A204.1 (cell line): ENCODE data around the gene RPLP1.

Source experiments
- FAIRE-seq: peaks from 2 replicates; lab custom pipeline; 2012; peaks lifted over from hg19 to GRCh38; lab: Jason Lieb, UNC

Gene RPLP1

DNA sequence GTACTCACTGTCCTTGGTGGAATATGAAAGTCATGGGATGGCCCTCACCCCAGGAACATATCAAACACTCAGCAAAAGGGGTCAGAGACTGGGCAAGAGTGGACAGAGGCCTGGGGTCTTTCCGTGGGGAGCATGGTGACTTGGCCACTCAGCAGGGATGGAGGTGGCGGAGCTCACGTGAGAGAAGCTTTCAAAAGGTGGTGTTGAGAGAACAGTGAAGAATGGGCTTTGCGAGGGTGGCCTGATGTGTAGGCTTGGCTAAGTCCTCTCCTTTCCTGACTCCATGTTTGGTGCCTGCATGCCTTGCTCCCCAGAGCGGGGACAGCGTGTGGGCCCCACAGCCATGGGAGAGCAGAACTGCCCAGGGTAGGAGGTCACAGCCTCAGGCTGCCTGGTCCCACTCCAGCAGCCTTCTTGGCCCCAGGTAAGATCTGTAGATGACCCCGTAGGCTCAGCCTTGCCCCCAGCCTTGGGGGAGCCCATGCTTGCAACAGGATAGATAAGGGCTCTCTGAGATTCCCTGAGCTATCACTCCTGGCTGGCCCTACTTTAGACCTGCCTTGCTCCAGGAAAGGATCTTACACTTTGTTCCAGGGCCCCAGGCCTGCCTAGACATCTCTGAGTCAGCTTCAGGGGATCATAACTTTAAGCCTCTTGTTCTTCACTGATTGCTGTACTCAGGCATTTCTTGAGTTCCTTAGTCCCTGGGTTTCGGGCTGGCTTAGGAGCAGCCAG is 17.0 kb downstream of the RPLP1 start:
- FAIRE-seq, result no peak

DNA sequence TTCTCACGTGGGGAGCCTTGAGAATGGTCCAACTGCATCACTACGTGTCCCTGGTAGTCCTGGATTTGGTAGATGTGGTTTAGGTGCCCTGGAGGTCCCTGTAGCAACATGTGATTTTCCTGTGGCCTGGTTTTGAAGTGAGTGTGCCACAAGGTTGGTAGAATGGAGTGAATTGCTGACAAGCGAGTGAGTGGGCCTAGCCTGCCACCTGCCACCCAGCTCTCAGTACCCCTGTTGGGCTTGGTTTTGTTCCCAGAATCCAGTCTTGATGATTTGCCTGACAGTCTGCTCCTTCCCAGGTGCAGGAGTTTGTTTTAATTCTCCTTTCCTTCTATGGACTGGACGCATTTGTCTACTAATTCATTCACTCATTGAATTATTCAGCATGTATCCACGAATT is 19.4 kb downstream of the RPLP1 start:
- no peak for FAIRE-seq

DNA sequence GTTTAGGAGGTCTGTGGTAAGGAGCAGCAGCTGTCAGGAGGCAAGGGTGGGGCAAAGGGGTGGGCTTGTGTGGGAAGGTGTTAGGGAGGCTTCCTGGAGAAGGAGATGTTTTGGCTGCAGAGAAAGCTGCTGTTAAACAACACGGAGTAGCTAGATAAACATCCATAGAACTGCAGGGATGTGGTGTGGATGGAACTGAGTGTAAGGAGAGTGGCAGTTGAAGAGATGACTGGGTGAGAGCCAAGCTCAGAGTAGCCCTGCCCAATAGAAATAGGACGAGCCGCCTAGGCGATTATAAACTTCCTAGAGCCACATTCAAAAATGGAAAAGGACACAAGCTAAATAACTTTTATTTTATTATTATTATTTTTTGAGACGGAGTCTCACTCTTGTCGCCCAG is 19.9 kb downstream of the RPLP1 start:
- FAIRE-seq, result no peak

DNA sequence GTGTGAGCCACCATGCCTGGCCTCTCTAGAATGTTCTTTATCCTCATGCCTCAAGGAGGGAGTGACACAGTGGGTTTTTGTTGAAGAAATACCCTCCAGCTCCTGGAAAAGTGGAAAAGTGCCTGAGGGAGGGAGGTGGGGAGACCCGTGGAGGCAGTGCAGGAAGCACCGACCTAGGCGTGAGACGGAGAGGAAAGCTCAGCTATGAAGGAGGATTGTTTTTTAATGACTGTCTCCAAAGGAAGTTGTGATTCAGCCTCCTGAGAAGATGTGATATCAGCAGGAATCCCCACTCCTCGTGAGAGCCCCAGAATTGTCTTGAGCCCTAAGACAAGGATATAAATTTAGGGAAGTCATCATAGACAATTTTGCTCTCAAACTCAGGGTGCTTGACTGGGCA is 21.7 kb downstream of the RPLP1 start:
- FAIRE-seq, result no peak

DNA sequence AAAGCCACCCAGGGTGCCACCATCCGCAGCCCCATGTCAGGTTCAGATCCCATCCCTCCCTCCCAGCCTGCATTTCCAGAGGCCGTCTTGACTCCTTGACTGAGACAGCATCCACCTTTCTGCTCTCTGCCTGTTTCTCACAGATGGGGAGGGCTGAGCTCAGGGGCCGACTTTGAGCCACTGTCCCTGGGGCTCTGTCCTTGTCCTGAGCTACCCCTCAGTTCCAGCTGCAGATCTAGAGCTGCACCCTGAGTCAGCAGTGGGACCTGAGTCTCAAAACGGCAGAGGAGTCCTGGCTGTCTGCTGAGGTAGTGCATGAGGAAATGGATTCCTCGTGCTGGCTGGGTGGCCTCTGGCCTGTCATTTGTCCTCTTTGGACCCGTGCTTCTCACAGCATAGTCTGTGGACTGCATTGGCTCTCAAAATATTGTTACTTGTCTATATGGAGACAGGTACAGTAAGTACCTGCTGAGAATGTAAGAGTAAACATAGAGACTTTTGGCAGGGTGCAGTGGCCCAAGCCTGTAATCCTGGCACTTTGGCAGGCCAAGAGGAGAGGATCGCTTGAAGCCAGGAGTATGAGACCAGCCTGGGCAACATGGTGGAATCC is 22.3 kb downstream of the RPLP1 start:
- FAIRE-seq, result no peak

DNA sequence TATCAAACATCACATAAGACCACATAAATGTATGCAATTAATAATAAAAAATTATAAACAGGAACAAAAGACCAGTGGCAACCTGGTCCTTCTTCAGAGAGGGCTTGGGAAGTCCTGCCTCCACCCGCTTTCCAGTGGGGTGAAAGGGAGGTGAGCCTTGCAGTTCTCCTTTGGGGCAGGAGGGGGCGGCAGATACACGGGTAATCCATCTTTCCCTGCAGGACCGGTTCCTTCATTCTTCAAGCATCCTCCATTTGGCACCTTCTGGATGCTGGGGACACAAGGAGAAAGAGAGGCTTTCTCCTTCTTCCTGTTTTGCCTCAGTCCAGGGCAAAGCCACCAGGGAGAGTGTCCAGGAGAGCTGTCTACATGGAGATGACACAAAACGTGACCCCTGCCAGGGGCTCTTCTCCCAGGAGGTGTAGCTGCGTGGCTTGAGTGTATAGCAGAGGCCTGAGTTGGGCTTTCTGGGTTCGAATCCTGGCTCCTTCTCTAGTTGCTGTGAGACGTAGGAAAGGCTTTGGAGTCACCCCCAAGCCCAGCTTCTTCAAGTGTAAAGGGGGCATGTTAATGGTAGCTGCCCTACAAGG is 23.2 kb downstream of the RPLP1 start:
- FAIRE-seq, result peak; percentile 90

DNA sequence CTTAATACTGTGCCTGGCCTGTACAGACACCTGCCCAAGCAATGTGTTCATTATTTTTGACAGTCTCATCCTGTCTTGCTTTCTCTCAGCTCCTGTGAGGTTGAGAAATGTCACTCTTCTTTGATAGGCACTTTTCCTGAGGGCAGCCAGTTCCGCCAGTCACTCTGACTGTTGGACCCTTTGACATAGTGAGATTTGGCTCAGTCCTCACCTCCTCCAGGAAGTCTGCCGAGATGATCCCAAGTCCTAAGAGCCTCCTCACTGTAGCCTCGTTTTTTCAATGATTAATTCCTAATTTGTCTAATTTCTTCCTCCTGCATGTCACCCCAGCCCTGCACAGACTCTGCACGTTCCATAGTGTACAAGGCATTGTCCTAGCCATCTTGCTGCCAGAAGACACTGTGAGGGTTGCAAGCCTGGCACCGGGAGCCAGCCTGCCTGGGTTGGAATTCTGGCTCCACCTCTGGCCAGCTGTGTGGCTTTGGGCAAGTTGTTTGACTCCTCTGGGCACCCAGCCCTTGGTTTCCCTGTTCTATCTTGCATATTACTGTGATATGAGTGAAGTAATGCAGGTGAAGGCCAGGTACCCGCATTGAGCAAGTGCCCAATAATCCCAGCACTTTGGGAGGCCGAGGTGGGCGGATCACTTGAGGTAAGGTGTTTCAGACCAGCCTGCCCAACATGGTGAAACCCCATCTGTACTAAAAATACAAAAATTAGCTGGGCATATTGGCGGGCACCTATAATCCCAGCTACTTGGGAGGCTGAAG is 24.3 kb downstream of the RPLP1 start:
- FAIRE-seq, result no peak

DNA sequence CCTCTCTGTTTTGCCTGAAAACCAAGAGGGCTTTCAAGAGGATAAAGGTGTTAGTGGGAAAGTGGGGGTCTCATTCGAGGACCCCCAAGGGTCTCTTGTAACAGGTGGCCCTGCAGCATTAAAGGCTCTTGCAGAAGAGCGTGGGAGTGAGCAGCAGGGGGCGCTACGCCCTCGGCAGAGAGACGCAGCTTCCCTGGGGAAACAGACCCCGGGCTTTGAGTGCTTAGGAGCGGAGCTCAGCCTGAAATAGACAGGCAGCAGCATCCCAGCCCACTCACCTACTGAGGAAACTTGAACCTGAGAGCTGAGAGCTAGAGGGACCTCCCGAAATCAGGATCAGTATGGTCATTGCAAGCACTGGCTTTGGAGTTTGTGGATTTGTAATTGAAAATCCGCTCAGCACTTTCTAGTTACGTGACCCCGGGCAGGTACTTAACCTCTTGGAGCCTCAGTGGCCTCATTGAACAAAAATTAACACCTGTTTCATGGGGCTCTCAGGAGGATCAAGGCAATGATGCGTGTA is 25.7 kb downstream of the RPLP1 start:
- FAIRE-seq, result no peak

DNA sequence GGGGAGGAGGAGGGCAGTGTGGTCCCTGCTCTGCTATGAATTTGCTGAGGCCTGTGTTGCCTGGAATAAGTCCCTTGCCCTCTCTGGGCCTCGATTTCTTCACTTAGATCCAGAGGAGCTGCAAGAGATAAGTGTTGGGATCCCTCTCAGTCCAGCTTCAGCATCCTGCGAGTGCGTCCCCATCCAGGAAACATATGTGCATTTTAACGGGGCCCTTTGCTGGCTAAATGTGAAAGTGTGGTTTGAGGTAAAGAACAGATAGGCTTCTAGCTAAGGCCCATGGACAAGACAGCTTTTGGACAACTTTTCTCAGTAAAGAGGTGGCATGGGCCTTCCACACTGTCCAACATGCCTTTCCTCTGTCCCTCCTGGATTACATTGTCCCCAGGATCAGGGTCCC is 26.5 kb downstream of the RPLP1 start:
- FAIRE-seq, result no peak

DNA sequence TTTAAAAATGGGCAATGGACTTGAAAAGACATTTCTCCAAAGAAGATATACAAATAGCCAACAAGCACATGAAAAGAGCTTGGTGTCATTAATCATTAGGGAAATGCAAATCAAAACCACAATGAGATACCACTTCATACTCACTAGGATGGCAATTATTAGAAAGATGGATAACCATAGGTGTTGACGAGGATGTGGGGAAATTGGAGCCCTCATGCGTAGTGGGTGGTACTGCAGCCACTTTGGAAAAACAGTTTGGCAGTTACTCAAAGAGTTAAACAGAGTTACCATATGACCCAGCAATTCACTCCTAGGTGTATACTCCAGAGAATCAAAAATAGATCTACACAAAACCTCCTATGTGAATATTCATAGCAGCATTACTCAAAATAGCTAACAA is 27.4 kb downstream of the RPLP1 start:
- FAIRE-seq, result no peak

DNA sequence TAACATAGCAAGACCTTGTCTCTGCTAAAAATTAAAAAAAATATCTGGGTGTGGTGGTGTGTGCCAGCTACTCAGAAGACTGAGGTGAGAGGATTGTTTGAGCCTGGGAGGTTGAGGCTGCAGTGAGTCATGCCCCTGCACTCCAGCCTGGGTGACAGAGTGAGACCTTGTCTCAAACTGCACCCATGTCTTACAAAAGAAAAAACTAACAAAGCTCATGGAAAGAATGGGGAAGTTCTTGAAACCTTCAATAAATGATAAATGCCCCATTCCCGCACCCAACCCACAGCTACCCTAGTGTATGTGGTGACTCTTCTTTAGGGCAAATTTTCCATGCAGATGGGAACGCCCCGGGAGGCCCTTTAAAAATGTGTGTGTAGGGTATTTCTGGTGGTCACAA is 28.3 kb downstream of the RPLP1 start:
- FAIRE-seq, result no peak

DNA sequence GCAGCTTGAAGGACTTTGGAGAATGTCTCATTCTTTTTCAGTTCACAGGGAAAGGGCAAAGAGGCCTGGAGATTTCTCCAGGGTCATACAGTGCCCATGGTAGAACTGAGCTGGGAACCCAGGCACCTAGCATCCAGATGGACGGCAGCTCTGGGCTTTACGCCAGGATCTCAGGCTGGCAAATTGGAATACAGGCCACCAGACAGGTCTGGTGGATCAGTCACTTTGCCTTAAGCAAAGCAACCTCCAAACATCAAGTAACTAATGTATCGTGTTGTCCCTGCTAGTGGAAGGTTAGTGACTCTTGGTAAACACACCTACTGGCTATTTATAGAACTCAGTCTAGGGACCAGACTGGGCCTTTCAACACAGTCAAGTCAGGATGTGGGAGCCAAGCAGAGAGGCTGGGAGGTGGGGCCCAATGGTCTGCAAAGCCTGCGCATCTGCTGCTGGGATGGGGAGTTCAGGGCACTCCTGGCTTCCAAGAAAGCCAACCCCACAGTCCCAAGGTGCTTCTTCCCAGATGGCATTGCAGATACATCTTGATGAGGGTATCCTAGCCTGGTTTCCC is 30.2 kb downstream of the RPLP1 start:
- no peak for FAIRE-seq

DNA sequence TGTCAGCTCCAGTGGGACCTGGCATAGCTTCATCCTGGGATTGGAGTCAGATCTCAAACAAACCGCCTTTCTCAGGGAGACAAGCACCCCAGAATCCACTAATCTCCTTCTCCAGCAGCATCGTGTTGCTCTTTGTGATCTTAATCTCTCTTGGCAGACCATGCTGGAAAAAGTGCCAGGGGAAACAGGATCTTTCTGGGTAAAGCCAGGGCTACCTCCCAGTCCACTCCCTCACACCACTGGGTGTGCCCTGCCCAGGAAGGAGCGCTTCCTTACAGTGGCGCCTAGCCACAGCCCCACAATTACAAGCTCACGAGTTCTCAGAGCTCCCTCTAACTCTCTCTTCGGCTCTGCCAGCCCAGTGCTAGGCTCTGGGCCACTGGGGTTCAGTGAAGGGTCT is 32.2 kb downstream of the RPLP1 start:
- FAIRE-seq, result no peak

DNA sequence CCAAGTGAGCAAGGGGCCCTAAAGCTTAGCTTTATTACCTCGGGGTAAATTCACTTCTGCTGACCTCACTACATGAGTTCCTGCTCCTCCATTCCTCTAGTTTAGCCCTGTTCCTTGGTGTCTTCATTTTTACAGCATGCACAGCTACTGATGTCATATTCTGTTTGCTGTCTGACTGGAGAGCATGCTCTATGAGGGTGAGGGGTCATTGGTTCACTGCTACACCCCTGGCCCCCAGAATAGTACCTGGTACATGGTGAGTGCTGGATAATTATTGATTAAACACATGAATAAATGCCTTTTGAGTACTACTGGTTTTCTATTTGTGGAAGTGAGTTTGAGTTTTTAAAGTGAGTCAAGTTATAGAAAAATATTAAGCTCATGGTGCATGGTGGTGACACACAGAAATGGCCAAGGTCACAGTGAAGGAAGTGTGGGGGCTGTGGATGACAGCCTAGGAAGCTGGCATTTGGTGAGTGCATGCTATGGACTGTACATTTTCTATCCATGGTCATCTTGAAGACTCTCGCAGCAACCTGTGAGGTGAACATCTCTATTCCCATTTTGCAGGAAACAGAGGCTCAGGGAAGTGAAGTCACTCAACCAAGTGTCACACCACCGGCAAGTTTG is 34.0 kb downstream of the RPLP1 start:
- FAIRE-seq, result no peak

DNA sequence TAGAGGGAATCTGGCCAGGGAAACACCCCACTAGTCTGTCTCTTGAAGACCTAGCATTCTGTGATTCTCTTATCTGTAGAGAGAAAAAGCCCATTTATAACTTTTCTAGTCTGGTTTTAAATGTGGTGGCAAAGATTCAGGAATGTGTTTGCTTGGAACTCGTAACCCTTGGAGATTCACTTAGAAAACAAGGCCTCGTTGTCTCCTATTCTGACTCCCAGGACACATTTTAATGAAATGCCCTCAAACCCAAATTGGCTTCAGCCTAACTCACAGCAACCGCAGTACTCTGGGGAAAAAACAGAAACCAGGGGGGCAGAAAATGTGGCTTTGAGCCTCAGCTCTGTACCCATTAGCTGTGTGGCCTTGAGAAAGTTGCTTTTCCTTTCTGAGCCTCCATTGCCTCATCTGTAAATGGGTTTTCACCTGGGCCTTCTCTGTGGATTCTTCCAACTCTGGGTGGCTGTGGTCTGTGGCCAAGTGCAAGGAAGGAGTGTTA is 36.5 kb downstream of the RPLP1 start:
- FAIRE-seq, result no peak

DNA sequence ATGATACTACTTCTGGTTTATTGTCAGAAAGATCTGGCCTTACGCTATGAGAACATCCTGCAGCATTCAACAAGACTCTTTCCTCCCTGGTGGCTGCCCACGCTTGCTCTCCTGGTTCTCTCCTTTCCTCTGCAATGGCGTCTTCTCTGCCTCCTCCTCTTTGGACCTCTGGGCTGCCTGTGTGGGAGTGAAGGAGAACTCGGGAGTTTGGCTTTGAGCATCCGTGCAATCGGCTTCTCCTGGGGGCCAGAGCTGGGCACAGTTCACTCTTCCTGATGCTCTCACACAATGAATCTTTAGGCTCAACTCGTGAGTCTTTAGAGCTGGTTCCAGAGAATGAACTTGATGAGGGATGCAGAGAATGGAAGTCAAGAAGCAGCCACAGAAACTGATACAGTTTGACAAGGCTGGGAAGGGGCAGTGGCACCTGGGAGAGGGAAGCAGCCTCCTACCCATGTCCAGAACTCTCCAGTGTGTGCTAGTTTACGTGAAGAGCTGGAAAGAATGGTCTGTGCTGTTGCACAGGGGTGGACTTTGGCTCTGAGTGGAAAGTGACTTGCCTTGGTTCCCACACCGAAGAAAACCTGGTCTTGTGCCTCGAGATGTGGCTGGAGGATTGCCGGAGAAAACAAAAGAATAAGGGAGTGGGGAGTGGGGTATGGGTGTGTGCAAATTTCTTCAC is 37.9 kb downstream of the RPLP1 start:
- FAIRE-seq, result no peak

DNA sequence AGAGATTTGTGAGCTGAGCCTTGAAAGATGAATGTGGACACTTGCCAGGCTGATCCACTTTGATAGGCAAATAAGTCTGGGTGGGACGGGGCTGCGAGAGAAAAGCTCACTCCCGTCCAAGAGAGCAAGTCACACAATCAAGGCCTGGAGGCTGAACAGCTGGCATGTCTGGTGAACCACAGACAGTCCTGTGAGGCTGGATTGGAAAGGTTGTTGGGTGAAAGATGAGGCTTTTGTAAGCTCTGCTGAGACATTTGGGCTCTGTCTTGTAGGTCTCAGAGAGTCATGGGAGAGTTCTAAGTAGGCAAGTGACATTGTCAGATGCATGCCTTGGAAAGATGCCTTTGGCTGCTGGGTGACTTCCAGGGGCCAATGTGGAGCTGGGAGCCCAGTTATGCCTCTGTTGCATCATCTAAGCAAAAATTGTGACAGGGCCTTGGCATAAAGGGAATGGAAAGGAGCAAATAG is 38.5 kb downstream of the RPLP1 start:
- FAIRE-seq, result no peak

DNA sequence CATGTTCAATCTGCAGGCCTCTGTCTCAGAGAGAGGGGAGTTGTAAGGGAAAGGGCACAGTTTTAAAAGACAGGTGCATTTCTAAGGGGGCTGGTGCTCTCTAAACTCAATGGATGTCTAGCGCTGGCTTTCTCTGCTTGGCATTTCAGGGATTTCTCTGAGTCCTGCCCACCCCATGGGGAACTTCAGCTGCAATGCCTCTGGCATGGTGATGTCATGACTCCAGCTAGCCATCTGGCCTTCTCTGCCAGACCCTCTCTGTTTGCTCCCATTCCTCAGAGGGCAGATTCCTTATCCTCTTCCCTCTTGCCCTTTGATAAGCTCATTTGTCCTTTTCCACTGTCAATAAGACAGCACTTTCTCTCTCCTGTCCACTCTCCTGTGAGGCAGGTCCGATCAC is 40.8 kb downstream of the RPLP1 start:
- FAIRE-seq, result no peak

DNA sequence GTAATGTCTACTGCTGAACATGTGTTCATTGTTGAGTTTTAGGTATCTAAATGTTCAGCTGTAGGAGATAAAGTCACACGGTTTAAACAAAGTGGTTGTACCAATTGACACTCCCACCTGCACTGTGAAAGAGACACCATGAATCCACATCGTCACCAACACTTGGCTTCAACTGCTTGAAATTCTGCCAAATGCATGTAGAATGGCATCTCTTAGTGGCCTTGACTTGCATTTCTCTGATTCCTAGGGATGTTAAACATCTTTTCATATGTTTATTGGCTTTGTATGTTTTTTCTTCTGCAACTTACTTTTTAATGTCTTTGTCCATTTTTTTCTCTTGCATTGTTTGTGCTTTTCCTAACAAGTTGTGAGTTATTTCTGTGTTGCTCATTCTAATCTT is 43.4 kb downstream of the RPLP1 start:
- no peak for FAIRE-seq

DNA sequence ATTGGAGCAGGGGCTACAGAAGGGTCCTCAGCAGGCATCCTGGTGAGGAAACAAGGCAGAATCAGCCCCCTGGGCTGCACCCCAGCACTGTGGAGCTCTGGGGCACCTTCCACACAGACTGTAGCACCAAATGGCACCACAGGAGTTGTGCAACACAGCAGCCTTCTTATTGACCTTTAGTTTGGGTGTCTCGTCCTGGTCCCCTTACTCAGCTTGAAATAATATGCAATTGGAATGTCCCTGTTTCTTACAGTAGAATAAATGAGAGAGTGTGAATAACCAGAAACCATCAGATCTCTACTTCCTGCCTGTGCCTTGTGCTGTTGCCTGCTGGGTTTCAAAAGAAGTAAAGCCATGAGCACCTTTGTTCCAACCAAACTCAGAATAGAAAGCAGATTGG is 44.5 kb downstream of the RPLP1 start:
- FAIRE-seq, result no peak

DNA sequence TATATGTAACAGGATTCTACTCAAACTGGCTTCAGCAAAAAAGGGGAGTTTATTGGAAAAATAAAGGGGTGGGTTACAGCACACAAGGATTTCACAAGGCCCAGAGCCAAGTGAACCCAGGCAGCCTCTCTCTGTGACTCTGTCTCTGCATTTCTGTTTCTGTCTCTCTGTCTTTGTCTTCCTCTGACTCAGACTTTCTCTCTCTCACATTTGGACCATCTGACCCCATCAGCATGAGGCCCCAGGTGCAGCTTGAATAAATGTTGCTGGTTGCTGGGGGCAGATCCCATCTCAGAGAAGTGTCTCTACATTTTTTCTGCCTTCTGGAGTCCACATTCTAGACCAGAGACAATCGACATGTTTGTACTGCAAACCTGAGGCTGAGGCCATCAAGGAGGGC is 45.0 kb downstream of the RPLP1 start:
- FAIRE-seq, result no peak
